HG02885 (cell line): ENCODE results near the gene SLC26A11.
"Not testable (repeated sequence)": the region's sequence is repeated elsewhere in the genome, so short reads cannot be mapped to it uniquely, and the experiment has no call there.

Experiments used
- ATAC-seq: cut with Tn5 transposase; IDR thresholded peaks from one replicate; pipeline ENCODE4 v1.9.1; 2021; ENCODE audit warnings: mild to moderate bottlenecking; ENCODE audit not compliant: unreplicated experiment, poor library complexity

SLC26A11 gene

DNA sequence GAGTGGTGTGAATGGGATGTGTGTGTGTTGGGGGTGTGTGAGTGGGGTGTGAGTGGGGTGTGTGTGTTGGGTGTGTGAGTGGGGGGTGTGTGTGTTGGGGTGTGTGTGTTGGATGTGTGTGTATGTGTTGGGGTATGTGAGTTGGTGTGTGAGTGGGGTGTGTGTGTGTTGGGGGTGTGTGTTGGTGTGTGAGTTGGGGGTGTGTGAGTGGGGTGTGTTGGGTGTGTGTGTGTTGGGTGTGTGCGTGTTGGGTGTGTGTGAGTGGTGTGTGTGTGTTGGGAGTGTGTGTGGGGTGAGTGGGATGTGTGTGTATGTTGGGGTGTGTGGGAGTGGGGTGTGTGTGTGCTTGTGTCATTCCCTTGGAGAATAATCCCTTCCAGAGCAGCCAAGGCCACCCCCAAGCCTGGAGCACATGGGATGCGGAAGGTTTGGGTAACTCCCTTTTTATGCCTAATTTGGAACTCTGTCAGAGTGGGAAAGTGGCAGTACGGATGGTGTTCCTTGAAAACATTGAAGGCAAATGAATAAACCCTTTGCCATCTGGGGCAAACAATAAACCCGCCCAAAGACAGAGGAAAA lies 54.7 kb downstream of the SLC26A11 start:
- no peak for ATAC-seq

DNA sequence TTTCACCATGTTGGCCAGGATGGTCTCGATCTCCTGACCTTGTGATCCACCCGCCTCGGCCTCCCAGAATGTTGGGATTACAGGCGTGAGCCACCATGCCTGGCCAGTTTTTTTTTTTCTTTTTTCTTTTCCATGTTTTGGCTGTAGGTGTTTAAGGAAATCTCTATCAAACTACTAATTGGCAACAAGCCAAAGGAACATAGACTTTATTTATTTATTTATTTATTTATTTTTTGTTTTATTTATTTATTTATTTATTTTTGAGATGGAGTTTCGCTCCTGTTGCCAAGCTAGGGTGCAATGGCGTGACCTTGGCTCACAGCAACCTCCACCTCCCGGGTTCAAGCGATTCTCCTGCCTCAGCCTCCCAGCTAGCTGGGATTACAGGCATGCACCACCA lies 55.6 kb downstream of the SLC26A11 start:
- not testable (repeated sequence) for ATAC-seq

DNA sequence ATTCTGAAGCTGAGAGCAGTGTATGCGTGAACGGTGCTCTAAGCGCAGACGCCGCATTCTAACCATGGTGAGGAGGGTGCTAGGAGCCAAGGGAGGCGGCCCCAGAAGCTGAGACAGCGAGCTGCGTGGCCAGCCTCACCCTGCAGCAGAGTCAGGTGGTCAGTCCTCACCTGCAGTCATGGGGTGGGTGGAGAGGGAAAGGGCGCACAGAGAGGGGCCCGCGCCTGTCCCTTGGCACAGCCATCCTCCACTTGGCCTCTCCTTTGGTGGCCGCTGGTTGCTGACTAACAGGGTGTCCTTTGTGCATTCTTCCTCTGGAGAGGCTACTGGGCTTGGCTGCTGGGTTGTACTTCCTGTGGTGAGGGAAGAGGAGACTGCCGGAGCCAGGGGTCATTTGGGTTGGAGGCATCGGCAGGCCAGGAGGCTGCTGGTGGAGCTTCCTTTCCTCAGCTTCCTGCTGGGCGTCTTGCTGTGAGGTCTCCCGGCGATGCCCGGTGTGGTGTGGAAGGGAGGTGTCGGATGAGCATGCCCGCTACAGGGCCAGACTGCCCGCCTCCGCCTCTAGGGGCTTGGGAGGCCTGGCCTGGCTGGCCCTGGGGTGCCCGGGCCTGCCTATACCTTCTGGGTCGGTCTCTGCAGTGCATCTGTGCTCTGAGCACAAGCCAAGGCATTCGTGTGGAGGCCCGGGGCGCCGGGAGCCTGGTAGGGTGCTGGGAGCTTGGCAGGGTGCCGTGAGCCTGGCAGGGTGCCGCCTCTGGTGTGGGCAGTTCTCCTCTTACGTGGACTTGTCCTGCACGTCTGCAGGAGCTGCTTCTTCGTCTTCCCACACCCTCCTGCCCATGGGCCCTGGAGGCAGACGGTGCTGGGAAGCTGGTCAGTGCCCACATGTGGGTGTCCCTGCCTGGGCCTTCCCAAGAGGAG lies 57.8 kb downstream of the SLC26A11 start:
- no peak for ATAC-seq

DNA sequence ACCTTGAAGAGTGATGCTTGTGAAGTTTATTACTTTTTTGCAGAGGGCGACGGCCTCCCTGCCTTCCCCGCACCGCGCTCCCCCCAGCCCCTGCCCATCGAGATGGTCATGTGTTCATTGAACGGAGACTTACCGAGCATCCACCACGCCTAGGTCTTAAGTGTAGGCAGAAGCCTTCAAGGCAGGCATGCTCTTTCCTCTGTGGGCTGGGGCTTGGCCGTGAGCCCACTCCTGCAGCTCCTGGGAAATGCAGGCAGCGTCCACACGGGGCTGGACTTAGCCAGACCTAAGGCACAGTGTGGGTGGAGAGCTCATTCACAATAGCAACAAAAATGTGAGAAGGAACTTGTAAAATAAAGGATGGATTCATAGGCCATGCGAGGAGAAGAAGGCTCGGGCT lies 59.7 kb downstream of the SLC26A11 start:
- ATAC-seq, result no peak

DNA sequence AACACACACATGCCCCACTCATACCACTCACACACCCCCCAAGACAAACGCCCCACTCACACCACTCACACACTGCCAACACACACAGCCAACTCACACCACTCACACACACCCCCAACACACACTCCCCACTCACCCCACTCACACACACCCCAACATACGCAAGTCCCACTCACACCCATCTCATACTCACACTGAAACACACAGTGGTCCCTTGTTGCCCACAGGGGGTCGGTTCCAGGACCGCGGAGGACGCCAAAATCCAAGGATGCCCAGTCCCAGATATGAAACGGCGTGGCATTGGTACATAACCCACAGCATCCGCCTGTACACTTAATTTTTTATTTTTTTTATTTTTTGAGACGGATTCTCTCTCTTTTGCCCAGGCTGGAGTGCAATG lies 61.3 kb downstream of the SLC26A11 start:
- no peak for ATAC-seq

DNA sequence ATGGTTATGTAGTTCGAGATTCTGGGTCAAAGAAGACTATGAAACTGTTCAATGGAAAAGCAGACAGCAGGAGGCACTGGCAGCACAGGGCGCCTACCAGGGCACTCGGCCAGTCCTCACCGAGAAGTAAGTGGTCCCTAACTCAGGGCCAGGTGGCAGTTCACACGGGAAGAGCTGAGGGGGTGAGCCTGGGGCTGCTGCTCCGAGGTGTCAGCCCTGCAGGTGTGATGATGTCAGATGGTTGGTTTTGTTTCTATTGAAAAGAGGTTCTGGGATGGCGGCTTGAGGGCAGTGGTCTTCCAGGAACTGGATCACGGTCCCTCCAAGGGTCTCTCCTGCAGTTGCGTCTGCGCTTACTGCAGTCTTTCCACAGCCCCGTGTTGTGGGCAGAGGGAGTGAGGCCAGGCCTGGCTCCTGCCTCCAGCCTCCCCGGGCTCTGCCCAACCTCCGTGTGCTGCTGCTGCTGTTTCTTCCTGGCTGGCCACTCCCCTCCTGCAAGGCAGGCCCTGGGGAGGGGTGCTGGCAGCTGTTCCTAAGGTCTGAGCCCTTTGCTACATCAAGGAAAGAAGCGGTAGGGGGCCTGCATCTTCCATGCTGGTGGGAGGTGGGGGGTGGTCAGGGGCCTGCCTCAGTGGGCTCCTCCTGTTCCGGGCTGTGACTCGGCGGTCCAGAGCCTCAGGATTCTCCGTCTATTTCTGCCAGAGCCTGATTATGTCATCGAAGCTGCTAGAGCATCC lies 63.1 kb downstream of the SLC26A11 start:
- ATAC-seq, result no peak

DNA sequence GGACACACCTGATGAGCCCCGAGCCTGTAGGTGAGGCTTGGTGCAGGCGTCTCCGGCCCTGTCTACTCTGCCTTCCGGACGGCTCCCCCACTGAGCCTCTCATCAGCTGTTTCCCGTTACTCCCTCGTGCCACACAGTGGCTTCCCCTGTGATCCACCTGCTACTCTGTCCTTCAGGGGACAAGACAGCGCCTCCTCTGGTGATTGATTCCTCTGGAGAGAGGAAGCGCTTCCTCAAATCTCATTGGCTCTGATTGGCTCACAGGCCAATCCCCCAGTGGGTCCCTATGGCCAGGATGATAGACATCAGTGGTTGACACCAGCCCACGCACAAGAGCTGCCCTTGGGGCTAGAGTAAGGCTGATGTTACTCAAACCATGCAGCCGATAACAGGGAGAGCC lies 64.4 kb downstream of the SLC26A11 start:
- no peak for ATAC-seq

DNA sequence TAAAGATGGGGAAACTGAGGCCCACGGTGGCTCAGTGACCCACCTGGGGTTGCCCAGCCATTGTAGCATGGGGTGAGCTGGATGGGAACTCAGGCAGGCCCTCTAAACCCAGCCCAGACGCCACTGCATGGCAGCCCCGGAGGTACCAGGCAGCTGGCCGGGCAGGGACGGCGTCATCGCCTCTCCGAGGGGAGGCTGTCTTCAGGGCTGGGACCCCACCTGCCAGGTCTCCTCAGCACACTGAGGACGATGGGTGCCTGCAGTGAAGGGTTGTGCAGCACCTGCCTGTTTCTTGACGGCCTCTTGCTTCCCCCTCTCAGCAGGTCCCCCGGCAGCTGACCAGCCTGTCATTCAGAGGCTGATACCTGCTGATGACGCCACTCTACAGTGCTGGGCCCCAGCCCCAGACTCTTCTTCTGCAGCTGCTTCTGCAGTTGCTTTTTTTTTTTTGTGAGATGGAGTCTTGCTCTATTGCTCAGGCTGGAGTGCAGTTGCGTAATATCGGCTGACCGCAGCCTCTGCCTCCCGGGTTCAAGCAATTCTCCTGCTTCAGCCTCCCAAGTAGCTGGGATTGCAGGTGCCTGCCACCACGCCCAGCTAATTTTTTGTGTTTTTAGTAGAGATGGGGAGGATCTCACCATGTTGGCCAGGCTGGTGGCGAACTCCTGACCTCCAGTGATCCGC lies 65.2 kb downstream of the SLC26A11 start:
- no peak for ATAC-seq

DNA sequence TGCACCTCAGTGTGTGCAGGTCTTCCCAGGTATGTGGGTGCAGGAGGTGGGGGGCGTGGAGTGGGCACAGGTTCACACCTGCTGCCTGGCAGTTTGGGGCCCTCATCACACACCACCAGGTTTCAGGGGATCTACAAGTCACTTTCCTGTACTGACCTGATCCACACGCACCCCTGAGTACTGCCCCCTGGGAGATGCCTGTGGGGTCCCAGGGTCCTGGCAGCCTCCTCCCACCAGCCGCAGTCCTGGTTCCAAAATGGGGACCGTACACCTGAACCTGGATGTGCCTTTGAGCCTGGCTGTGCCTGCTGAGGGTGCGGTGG lies 66.4 kb downstream of the SLC26A11 start:
- no peak for ATAC-seq

DNA sequence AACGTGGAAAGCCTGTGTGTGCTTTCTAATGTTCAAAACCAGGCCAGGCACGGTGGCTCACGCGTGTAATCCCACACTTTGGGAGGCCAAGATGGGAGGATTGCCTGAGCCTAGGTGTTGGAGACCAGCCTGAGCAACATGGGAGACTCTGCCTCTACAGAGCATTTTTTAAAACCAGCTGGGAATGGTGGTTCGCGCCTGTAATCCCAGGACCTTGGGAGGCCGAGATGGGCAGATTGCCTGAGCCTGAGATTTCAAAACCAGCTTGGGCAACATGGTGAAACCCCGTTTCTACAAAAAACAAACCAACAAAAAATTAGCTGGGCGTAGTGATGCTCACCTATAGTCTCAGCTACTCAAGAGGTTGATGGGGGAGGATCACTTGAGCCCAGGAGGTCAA lies 66.8 kb downstream of the SLC26A11 start:
- ATAC-seq, result no peak

DNA sequence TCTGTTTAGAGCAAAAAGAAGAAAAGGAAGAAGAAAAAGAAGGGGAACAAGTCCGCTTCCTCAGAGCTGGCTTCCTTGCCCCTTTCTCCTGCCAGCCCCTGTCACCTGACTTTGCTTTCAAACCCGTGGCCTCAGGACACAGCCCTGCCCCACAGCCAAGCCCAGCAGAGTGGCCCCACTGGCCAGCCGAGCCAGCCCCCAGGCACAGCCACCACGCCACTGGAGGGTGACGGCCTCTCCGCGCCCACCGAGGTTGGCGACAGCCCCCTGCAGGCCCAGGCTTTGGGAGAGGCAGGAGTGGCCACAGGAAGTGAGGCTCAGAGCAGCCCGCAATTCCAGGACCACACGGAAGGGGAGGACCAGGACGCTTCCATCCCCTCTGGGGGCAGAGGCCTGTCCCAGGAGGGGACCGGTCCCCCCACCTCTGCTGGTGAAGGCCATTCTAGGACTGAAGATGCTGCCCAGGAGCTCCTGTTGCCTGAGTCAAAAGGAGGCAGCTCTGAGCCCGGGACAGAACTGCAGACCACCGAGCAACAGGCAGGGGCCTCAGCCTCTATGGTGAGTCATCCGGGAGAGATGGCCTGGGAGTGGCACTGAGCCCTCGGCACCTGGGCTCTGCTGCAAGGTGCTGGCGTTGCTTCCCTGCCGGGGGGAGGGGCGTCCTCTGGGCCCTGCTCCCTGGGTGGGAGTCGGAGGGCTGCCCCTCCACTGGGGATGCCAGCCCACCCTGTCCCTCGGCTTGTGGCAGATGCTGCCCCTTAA lies 67.8 kb downstream of the SLC26A11 start:
- ATAC-seq, result no peak

DNA sequence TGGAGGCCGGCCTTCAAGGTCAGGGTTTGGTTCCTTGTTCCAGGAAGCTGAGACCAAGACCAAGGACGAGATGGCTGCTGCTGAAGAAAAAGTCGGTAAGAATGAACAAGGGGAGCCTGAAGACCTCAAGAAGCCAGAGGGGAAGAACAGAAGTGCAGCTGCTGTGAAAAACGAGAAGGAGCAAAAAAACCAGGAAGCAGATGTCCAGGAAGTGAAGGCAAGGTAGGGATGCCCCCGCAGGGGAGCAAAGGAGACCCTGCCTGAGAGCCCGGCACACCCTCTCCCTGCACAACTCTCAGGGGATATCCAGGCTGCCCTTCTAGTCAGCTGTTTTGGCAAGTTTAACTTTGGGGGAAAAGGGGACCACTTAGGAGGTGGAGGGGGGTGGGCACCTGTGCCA lies 69.4 kb downstream of the SLC26A11 start:
- no peak for ATAC-seq

DNA sequence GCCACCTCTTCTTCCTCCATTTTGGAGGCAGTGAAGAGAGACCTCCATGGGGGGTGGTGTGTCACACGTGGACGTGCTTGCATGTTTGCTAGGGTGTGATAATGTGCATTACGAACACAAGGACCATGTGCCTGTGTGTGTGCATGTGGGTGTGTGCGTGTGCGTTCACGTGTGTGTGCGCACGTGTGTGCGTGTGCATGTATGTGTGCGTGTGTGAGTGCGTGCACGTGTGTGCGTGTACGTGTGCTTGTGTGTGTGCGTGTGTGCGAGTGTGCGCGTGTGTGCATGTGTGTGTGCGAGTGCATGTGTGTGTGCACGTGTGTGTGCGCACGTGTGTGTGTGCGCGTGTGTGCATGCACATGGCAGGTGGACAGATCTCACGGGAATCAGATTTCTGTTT lies 69.9 kb downstream of the SLC26A11 start:
- no peak for ATAC-seq

DNA sequence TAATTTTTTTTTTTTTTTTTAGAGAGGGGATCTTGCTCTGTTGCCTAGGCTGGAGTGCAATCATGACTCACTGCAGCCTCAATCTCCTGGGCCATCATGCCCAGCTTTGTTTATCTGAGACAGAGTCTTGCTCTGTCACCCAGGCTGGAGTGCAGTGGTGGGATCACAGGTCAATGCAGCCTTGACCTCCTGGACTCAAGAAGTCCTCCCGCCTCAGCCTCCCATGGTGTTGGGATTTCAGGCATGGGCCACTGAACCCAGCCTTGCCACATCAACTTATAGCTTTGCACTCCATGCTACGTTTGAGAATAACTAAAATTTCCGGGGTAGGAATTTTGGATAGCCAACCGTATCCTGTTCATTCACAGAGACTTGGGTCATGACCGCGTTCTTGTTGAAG lies 71.0 kb downstream of the SLC26A11 start:
- ATAC-seq, result no peak

DNA sequence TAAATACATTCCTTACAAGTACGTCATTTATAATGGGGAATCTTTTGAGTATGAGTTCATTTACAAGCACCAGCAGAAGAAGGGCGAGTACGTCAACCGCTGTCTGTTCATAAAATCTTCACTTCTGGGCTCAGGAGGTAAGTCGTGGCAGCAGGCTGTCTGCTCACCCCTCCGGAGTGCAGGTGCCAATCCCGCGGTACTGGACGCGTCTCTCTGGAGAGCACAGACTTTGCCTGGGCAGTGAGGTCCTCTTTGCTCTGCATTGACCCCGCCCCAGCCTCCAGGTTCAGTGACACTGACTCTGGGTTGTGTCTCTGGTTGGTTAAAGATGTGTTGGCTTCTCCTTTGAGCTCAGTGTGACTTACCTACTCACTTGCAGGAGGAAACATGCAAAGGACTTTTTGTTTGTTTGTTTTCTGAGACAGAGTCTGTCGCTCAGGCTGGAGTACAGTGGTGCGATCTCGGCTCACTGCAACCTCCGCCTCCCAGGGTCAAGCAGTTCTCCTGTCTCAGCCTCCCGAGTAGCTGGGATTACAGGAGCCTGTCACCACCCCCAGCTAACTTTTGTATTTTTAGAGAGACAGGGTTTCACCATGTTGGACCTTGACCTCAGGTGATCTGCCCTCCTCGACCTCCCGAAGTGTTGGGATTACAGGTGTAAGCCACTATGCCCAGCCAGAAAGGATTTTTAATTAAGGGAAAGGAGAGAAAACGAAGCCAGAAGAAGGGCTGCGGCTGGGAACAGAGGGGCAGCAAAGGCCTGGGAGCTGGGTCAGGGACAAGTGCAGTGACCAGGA lies 71.7 kb downstream of the SLC26A11 start:
- no peak for ATAC-seq

DNA sequence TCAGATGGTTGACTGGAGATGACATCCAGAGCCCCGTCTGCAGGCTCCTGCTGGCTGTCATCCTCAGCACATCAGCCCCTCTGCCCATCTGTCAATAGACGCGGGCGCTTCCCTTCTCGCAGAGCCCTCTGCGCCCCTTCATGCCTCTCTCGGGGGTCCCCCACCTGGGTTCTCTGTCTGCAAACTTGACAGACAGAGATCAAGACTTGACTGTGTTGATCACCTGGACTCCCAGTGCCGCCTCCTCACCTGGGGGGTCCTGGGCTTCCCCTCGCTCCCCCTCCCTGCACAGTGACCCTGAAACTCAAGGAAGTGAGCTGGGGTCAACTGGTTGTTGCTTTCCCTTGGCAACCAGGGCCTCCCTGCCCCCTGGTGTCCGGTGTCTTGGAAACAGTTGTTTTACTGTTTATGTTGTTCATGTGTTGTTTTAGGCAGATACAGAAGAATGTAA lies 72.3 kb downstream of the SLC26A11 start:
- ATAC-seq, result no peak

DNA sequence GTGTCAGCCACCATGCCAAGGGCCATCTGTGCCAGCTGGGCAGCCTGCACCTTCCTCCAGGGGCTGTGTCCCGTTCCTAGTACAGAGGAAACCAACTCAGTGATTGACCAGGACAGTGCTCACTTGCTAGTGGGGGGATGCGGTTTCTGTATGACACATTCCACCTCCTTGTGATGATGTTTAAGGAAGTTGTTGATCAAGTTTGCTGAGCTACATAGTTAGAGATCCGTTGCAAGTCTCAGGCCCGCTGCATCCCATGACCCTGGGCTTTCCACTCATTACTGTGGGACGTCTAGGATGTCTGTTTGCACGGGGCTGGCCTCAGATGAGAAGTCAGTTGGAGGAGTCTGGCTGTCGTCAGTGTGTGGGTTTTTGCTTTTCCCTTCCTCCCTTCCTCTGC lies 74.0 kb downstream of the SLC26A11 start:
- no peak for ATAC-seq

DNA sequence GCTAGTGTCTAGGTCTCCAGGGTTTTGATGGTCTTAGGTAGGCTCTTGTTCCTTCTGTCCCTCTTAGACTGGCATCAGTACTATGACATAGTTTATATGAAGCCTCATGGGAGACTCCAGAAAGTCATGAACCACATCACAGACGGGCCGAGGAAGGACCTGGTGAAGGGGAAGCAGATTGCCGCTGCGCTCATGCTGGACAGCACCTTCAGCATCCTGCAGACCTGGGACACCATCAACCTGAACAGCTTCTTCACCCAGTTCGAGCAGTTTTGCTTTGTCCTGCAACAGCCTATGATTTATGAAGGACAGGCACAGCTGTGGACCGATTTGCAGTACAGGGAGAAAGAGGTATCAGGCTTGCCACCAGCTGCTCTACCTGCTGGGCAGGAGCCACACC lies 74.4 kb downstream of the SLC26A11 start:
- ATAC-seq, result no peak

DNA sequence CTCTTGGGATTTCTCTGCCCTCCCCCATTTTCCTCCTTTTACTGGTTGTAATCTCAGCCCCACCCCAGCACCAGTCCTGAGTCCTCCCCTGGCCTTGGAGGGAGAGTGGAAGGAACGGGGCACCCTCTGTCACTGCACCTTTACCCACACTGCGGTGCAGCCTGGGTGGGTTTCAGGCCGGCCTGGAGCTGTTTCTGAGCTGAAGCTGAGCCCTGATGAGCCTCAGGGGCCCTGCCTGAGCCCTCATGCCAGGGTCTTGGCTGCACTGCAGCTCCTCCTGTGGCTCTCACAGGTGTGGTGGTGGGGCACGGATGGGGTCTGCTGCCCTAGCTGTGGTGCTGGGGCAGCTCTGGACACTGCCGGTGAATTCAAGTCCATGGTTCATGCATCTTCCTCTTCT lies 74.9 kb downstream of the SLC26A11 start:
- no peak for ATAC-seq
